HepG2 (cell line): Measurements from ENCODE around the gene OSBPL9. TPM values are rescaled to one million over a fixed set of nuclear protein-coding genes. Genes with fewer than 3 reads are reported as not detected.

Source experiments
- ATAC-seq: fragments of 200-7000 bp; cut with Tn5 transposase; 3 replicates; pipeline ENCODE4 v1.9.1; 2020; ENCODE audit warnings: mild to moderate bottlenecking, moderate library complexity
- BruUV-seq: library from RNA; stranded (reverse); fragments of 400-500 nt; replicated peaks from 2 replicates; lab custom pipeline; 2021; lab: Mats Ljungman, UMichigan
- CTCF ChIA-PET: fragments of 300-600 bp; formaldehyde crosslinking; extraction: SDS; loops from one replicate; lab custom pipeline; 2021; ENCODE audit warnings: low total read pairs, inconsistent platforms, low intra/inter-chr PET ratio; lab: Yijun Ruan, JAX
- POLR2A ChIA-PET: fragments of 350-600 bp; sonication (Branson Sonifier 250); formaldehyde crosslinking; loops from one replicate; lab custom pipeline; 2020; ENCODE audit warnings: antibody characterized with exemption, inconsistent platforms; lab: Yijun Ruan, JAX
- DNase-seq: peaks from one replicate; pipeline ENCODE4 v3.0.0-alpha.2; 2015; ENCODE audit warnings: low spot score
- FAIRE-seq: peaks from 3 replicates; lab custom pipeline; 2011; peaks lifted over from hg19 to GRCh38; lab: Jason Lieb, UNC
- H2AFZ ChIP-seq: one replicate; pipeline ENCODE4 v1.6.1; 2011; ENCODE audit warnings: low read length, inconsistent platforms
- H3K27ac ChIP-seq: fragments of 300-600 bp; 3 replicates; pipeline ENCODE4 v1.8.0; 2011; ENCODE audit warnings: mixed run types, mild to moderate bottlenecking, mixed read lengths, low read length, inconsistent platforms; ENCODE audit not compliant: insufficient read depth; ENCODE audit errors: extremely low read length
- H3K27me3 ChIP-seq, 2 experiments: fragments of 200-600 bp in 1 of 2; 2 replicates in 1 of 2; 3 replicates in 1 of 2; pipeline versions ENCODE4 v1.6.0 to v1.8.0; 2011; ENCODE audit warnings: low read length in 2 of 2, mild to moderate bottlenecking in 2 of 2, moderate library complexity in 2 of 2, inconsistent platforms in 1 of 2; ENCODE audit not compliant: insufficient read depth in 2 of 2, control insufficient read depth in 1 of 2
- H3K36me3 ChIP-seq, 2 experiments: fragments of 200-600 bp in 1 of 2; replicated peaks in 1 of 2; 2 replicates in 1 of 2; 3 replicates in 1 of 2; pipeline versions ENCODE4 v1.5.1 to v1.8.0; 2011; ENCODE audit warnings: low read length in 2 of 2, inconsistent platforms in 1 of 2; ENCODE audit not compliant: insufficient read depth in 2 of 2, control insufficient read depth in 1 of 2
- H3K4me1 ChIP-seq: 2 replicates; pipeline ENCODE4 v1.5.1; 2012; ENCODE audit warnings: low read length, inconsistent platforms; ENCODE audit not compliant: insufficient read depth
- H3K4me2 ChIP-seq: 2 replicates; pipeline ENCODE4 v1.6.0; 2011; ENCODE audit warnings: low read depth, low read length, inconsistent platforms
- H3K4me3 ChIP-seq, 3 experiments: fragments of 200-600 bp in 1 of 3; sonication (generic), shearing (Covaris generic) in 1 of 3; replicated peaks in 1 of 3; 2 replicates each; pipeline ENCODE4 v1.5.1; 2011 to 2016; ENCODE audit warnings: low read length in 3 of 3, inconsistent platforms in 2 of 3, low read depth in 2 of 3, mild to moderate bottlenecking in 2 of 3, control low read depth in 1 of 3, mixed read lengths in 1 of 3; ENCODE audit not compliant: insufficient read depth in 1 of 3
- H3K79me2 ChIP-seq: one replicate; pipeline ENCODE4 v1.6.1; 2011; ENCODE audit warnings: low read length, inconsistent platforms; ENCODE audit not compliant: insufficient read depth
- H3K9ac ChIP-seq: 2 replicates; pipeline ENCODE4 v1.6.0; 2011; ENCODE audit warnings: mild to moderate bottlenecking, low read depth, low read length, inconsistent platforms; ENCODE audit not compliant: insufficient read depth
- H3K9me3 ChIP-seq: 2 replicates; pipeline ENCODE4 v1.5.1; 2012; ENCODE audit warnings: mild to moderate bottlenecking, low read length
- H4K20me1 ChIP-seq: 2 replicates; pipeline ENCODE4 v1.6.0; 2011; ENCODE audit warnings: inconsistent platforms, mild to moderate bottlenecking, low read length, moderate library complexity; ENCODE audit not compliant: insufficient read depth
- BHLHE40 ChIP-seq: IDR thresholded peaks from 2 replicates; pipeline ENCODE4 v1.6.1; 2011; ENCODE audit warnings: low read length, improper control_type of control experiment
- CEBPB ChIP-seq: IDR thresholded peaks from 2 replicates; pipeline ENCODE4 v1.6.1; 2011; ENCODE audit warnings: low read depth, low read length, improper control_type of control experiment, borderline replicate concordance
- CHD2 ChIP-seq: IDR thresholded peaks from 2 replicates; pipeline ENCODE4 v1.6.1; 2011; ENCODE audit warnings: low read depth, low read length, improper control_type of control experiment
- CREB1 ChIP-seq, 2 experiments: fragments of 450-650 bp in 1 of 2; IDR thresholded peaks; 2 replicates each; pipeline ENCODE4 v1.6.1; 2016 to 2017; ENCODE audit warnings: control low read depth in 1 of 2, mild to moderate bottlenecking in 1 of 2, missing compliant biosample characterization in 1 of 2, missing genetic modification characterization in 1 of 2
- FLYWCH1 ChIP-seq: sonication (generic); formaldehyde crosslinking; IDR thresholded peaks from 2 replicates; pipeline ENCODE4 v1.8.1; 2023; ENCODE audit warnings: mild to moderate bottlenecking, missing genetic modification reagents
- FOSL1 ChIP-seq: sonication (generic); formaldehyde crosslinking; IDR thresholded peaks from 2 replicates; pipeline ENCODE4 v1.9.0; 2021; ENCODE audit warnings: missing genetic modification reagents, borderline replicate concordance
- ISX ChIP-seq: sonication (generic); formaldehyde crosslinking; conservative IDR thresholded peaks from 2 replicates; pipeline ENCODE4 v1.5.0; 2020; ENCODE audit warnings: missing genetic modification reagents
- PHF20 ChIP-seq: sonication (generic); formaldehyde crosslinking; IDR thresholded peaks from 2 replicates; pipeline ENCODE4 v1.5.0; 2020; ENCODE audit warnings: mild to moderate bottlenecking, missing genetic modification reagents
- POLR2G ChIP-seq: fragments of 200-400 bp; formaldehyde crosslinking; IDR thresholded peaks from 2 replicates; pipeline ENCODE4 v1.6.1; 2018; ENCODE audit warnings: mild to moderate bottlenecking, low read depth, low read length, moderate library complexity
- SAP130 ChIP-seq: IDR thresholded peaks from 2 replicates; pipeline ENCODE4 v1.6.1; 2016; ENCODE audit warnings: low read depth
- SMARCE1 ChIP-seq: fragments of 450-650 bp; IDR thresholded peaks from 2 replicates; pipeline ENCODE4 v1.6.1; 2017; ENCODE audit warnings: borderline replicate concordance
- TBP ChIP-seq: sonication (generic); formaldehyde crosslinking; IDR thresholded peaks from 2 replicates; pipeline ENCODE4 v1.5.0; 2020; ENCODE audit warnings: missing genetic modification reagents
- TBX3 ChIP-seq: fragments of 450-650 bp; IDR thresholded peaks from 2 replicates; pipeline ENCODE4 v1.6.1; 2017; ENCODE audit warnings: antibody characterized with exemption, mild to moderate bottlenecking, inconsistent platforms, borderline replicate concordance
- YEATS2 ChIP-seq: sonication (generic); formaldehyde crosslinking; IDR thresholded peaks from 2 replicates; pipeline ENCODE4 v1.4.0; 2020; ENCODE audit warnings: missing genetic modification reagents, borderline replicate concordance
- ZNF724P ChIP-seq: sonication (generic); formaldehyde crosslinking; IDR thresholded peaks from 2 replicates; pipeline ENCODE4 v1.8.0; 2022; ENCODE audit warnings: missing genetic modification reagents, borderline replicate concordance
- ZNF816 ChIP-seq: sonication (generic); formaldehyde crosslinking; IDR thresholded peaks from 2 replicates; pipeline ENCODE4 v1.8.0; 2022; ENCODE audit warnings: missing genetic modification reagents, mild to moderate bottlenecking, borderline replicate concordance
- WGBS: methylation state at CpG from one replicate; pipeline ENCODE4 v1.1.6; 2017; ENCODE audit warnings: low lambda C conversion rate; 5-methylcytosine and 5-hydroxymethylcytosine counted together
- in situ Hi-C: cut with HindIII; loops from 2 replicates; pipeline ENCODE4 v1.10.0; 2017; ENCODE audit warnings: low pct_unique_long_range_greater_than_20kb; ENCODE audit not compliant: extremely low pct_ligation_motif_present
- intact Hi-C: fragments of 100-400 bp; cut with micrococcal nuclease; formaldehyde crosslinking; loops from one replicate; pipeline ENCODE4 v1.10.0; 2022; ENCODE audit not compliant: unreplicated experiment
- polyA plus RNA-seq, 8 experiments: library from polyadenylated mRNA; depleted of rRNA in 3 of 8; stranded (reverse) in 7 of 8; unstranded in 1 of 8; fragments of >200 nt; fragmentation: Illumina TruSeq in 4 of 8; extraction: Trizol in 4 of 8; gene quantifications; 2 replicates each; pipeline versions ENCODE4 v1.2.1 to v1.2.3, GENCODE V29; 2011 to 2016; ENCODE audit warnings: low read depth in 4 of 8, missing spikeins in 1 of 8, mixed read lengths in 1 of 8; ENCODE audit not compliant: insufficient read depth in 1 of 8
- total RNA-seq, 5 experiments: library from RNA; depleted of rRNA; stranded (reverse); fragments of >200 nt; fragmentation: Illumina TruSeq; extraction: Trizol; gene quantifications; 2 replicates each; pipeline ENCODE4 v1.2.3, GENCODE V29; 2016; ENCODE audit warnings: low read depth in 1 of 5
- TF ChIP-seq, protein P1 (sequence below): sonication (generic); formaldehyde crosslinking; IDR thresholded peaks from 2 replicates; pipeline ENCODE4 v1.4.0; 2020; ENCODE audit warnings: mild to moderate bottlenecking, missing genetic modification reagents

Gene OSBPL9
- total and polyA plus RNA-seq, 2 of the 13 experiments (the other 11 are each of a cell fraction or from before 2014, with no cell fraction given): 83.6 to 142 TPM

- POLR2A ChIA-PET: interaction anchor here (1.5 kb wide), 1 partner anchor 69 kb away, joined by 10 read pairs; no protein-coding TSS in a partner anchor
- DNase-seq: no peak
These were observed 5.1 kb downstream of the OSBPL9 start for GRCh38 chr1:51621841-51622454.

DNA sequence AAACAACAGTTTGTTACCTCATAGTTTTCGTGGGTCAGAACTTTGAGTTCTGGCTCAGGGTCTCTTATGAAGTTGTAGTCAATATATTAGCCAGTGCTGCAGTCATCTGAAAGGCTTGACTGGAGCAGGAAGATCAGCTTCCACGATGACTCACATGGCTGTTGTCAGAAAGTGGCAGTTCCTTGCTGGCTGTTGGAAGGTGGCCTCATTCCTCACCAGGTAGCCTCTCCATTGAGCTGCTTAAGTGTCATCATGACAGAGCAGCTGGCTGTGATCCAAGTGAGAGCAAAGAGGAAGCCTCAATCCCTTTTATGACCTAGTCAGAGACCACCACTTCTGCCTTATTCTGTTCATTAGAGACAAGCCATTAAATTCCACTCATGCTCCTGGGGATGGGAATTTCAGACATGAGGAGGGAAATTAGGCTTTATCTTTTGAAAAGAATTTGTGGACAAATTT lies 5.6 kb downstream of the OSBPL9 start:
- H4K20me1 ChIP-seq: no peaks in the 10 kb centered on the region
- peaks cover 59% of the 10 kb centered on the region for H3K4me1 ChIP-seq
- peak; percentile 37 for FAIRE-seq
- H3K36me3 ChIP-seq: no peaks in the 10 kb centered on the region
- no peak overlapping the region for H3K4me2 ChIP-seq
- no peak overlapping the region for H3K9ac ChIP-seq
- no peak overlapping the region for H3K4me3 ChIP-seq
- no peak overlapping the region for H2AFZ ChIP-seq
- BruUV-seq: no TSS peak
- DNase-seq: peak; percentile 66
- intact Hi-C loops (loop anchor here (10.0 kb wide), 1 partner anchor 112 kb away; no protein-coding TSS in a partner anchor), in situ Hi-C loops (no loop called here)
- H3K27me3 ChIP-seq: no peaks in the 10 kb centered on the region; a peak in 1 of 5 replicates
- 33% methylated on average over 2 of the region's 2 CpGs for WGBS
- H3K27ac ChIP-seq: no peak overlapping the region
- no peaks in the 10 kb centered on the region for H3K9me3 ChIP-seq
- H3K79me2 ChIP-seq: peaks cover 72% of the 10 kb centered on the region
- ChIA-PET POLR2A (interaction anchor here (0.6 to 1.5 kb wide), 2 partner anchors 33 to 68 kb away, joined by 3 to 10 read pairs; no protein-coding TSS in a partner anchor), CTCF (no interaction called here)
- ATAC-seq: peak; percentile 74
- no peak for TF ChIP-seq TBP (CRISPR knock-in tag)
- TF ChIP-seq ISX: no peak
- peak; percentile 45 for TF ChIP-seq SAP130 (CRISPR knock-in tag)
- TF ChIP-seq FOSL1 (CRISPR knock-in tag): 0 out of 2 replicates have a peak, but pooled peaks have one; percentile 19
- TF ChIP-seq CREB1 (IDR thresholded peaks at IDR 0.05): 0 out of 2 replicates have a peak, but pooled peaks have one; percentile 22
- TF ChIP-seq CREB1 (CRISPR knock-in tag; IDR thresholded peaks at IDR 0.05): peak; percentile 39; the same call in 1 of the 2 replicates
- peak; percentile 21; the same call in 1 of the 2 replicates for TF ChIP-seq YEATS2
- no peak for TF ChIP-seq PHF20 (CRISPR knock-in tag)
- TF ChIP-seq CHD2: no peak
- TF ChIP-seq, protein P1, sequence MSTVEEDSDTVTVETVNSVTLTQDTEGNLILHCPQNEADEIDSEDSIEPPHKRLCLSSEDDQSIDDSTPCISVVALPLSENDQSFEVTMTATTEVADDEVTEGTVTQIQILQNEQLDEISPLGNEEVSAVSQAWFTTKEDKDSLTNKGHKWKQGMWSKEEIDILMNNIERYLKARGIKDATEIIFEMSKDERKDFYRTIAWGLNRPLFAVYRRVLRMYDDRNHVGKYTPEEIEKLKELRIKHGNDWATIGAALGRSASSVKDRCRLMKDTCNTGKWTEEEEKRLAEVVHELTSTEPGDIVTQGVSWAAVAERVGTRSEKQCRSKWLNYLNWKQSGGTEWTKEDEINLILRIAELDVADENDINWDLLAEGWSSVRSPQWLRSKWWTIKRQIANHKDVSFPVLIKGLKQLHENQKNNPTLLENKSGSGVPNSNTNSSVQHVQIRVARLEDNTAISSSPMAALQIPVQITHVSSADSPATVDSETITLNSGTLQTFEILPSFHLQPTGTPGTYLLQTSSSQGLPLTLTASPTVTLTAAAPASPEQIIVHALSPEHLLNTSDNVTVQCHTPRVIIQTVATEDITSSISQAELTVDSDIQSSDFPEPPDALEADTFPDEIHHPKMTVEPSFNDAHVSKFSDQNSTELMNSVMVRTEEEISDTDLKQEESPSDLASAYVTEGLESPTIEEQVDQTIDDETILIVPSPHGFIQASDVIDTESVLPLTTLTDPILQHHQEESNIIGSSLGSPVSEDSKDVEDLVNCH: no peak
- no peak for TF ChIP-seq POLR2G
- TF ChIP-seq FLYWCH1 (CRISPR knock-in tag): no peak
- TF ChIP-seq TBX3: no peak
- no peak for TF ChIP-seq ZNF816
- TF ChIP-seq ZNF724P (CRISPR knock-in tag): no peak
- no peak for TF ChIP-seq SMARCE1

More at GRCh38 chr1:51621841-51622454, 5.1 kb downstream of the OSBPL9 start:
- ATAC-seq (no peak), FAIRE-seq (no peak)
- WGBS: 81% methylated on average over 2 of the region's 2 CpGs
- Histone ChIP-seq H3K9me3 (no peaks in the 10 kb centered on the region), H3K4me2 (no peak overlapping the region), H3K36me3 (no peaks in the 10 kb centered on the region), H2AFZ (no peak overlapping the region), H3K27ac (no peak overlapping the region), H3K4me1 (peaks cover 59% of the 10 kb centered on the region), H3K27me3 (no peaks in the 10 kb centered on the region; a peak in 1 of 5 replicates), H3K9ac (no peak overlapping the region), H3K79me2 (peaks cover 74% of the 10 kb centered on the region), H3K4me3 (no peak overlapping the region), H4K20me1 (no peaks in the 10 kb centered on the region)
- TF ChIP-seq BHLHE40: no peak
- TF ChIP-seq CEBPB: peak; percentile 43; the same call in 1 of the 2 replicates
- intact Hi-C loops: loop anchor here (10.0 kb wide), 1 partner anchor 113 kb away; no protein-coding TSS in a partner anchor
- in situ Hi-C loops: no loop called here
- CTCF ChIA-PET: no interaction called here
- no TSS peak for BruUV-seq
